ENCODE results near the gene PGM2L1. TPM values are rescaled to one million over a fixed set of nuclear protein-coding genes. Genes with fewer than 3 reads are reported as not detected.
A peak's percentile ranks its signal among the peaks of the same experiment; 100 is the strongest.
"Not testable (repeated sequence)": the region's sequence is repeated elsewhere in the genome, so short reads cannot be mapped to it uniquely, and the experiment has no call there.

PGM2L1 gene
- total RNA-seq, 1 donor from 2014 or later, result 1.7 TPM

GRCh38 chr11:74409633-74410032, 11.4 kb upstream of the PGM2L1 start:
- ATAC-seq (no peak), DNase-seq (no peak)

DNA sequence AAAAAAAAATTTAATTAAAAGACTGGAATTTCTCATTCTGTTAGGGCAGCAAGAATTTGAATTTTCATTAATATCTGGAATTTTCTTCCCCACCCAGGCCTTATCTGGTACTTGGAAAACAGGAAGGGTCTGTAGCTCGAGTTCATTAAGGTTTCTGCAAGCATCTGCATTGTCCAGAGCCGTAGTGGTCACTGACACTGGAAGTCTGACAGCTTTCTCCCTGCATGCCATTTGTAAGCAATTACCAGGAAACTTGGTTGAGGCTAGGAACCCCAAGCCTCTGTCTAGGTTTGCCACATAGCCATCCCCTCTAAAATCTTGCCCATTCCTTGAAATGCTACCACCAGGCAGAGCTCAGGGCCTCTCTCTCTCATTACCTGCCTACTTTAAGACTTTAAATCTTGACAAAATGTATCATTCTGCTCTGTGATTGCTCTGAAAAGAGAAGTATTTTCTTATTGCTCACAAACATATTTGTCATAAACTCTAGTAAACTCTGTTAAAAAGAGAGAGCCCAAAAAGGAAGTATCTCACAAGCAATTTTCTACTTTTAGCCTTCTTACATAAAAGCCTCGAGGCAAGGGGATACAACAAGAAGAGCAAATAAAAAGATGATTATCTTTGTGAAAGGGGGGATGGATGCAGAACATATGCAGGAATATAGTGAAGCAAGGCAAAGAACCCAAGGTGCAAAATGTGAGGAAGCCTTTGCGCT, 5.5 kb upstream of the PGM2L1 start:
- intact Hi-C loops (cut with micrococcal nuclease), result no loop called here
- ATAC-seq, result no peak
- no peak for DNase-seq

More at GRCh38 chr11:74409633-74410032, 11.4 kb upstream of the PGM2L1 start:
- intact Hi-C loops (cut with micrococcal nuclease), result no loop called here

DNA sequence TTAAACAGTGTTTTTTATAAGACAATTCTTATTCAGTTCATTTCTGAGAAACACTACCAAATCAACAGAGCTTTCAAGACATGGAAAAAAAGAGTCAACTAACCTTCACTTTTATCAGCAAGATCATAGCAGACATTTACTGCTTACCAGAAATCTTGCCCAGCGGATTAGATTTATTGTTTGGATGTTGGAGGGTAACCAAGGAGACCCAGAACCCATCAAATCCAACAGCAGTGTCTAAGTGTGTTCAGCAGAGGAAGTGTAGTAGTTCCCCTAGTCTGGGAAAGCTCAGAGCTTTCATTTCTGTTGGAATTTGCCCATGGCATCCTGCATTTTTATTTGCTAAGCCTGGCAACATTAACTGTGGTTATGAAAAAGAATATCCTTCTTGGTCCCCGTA, 2.4 kb upstream of the PGM2L1 start:
- intact Hi-C loops (cut with micrococcal nuclease), result no loop called here
- DNase-seq (no peak), ATAC-seq (no peak)

GRCh38 chr11:74397501-74398243, 561 bp downstream of the PGM2L1 start:
- no peak for DNase-seq
- intact Hi-C loops (cut with micrococcal nuclease), result no loop called here
- ATAC-seq, result peak; percentile 25

DNA sequence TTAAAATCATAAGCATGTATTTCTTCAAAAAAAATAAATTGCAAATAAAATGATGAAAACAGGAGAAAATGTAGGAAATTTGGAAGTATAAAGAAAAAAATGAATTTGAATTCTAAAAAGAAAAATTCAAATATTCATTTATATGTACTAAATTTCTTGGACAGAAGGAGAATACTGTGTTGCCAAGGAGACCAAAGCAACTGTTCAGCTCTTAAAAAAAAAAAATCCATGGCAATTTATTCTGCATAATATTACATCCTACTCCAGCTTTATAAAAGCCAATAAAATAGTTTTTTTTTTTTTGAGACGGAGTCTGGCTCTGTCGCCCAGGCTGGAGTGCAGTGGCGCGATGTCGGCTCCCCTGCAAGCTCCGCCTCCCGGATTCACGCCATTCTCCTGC, 6.0 kb downstream of the PGM2L1 start:
- intact Hi-C loops (cut with micrococcal nuclease), result no loop called here
- ATAC-seq, result no peak
- no peak for DNase-seq

- intact Hi-C loops (cut with micrococcal nuclease), result no loop called here
- ATAC-seq (no peak), DNase-seq (no peak)
Measured at GRCh38 chr11:74391193-74391592, 7.0 kb downstream of the PGM2L1 start.

GRCh38 chr11:74390697-74391096, 7.5 kb downstream of the PGM2L1 start:
- DNase-seq (no peak), ATAC-seq (no peak)
- intact Hi-C loops (cut with micrococcal nuclease), result no loop called here

DNA sequence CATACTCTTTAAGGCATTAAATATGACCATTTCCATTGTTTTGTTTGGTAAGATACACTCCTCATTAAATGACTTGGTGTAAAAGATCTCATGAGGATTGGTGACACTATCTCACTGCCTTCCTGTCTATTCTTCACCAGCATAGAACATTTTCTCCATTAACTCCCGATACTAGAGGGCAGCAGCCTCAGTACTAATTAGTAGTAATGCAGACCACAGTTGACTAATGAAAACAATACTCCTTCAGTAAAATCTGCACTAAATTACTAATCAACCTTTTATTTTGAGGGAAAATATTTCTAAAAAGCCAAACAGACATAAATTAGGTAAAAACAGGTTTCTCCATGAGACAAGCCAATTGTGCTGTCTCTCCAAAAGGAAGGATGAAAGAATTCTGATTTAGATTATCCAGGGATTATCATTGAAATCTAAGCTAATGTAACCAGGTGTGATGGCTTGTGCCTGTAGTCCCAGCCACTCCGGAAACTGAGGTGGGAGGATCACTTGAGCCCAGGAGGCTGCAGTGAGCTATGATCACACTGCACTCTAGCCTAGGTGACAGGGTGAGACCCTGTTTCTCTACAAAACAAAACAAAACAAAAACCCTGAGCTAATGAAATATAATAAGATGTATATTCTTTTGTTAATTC, 9.4 kb downstream of the PGM2L1 start:
- ATAC-seq (peak; percentile 75), DNase-seq (no peak)
- intact Hi-C loops (cut with micrococcal nuclease), result loop anchor here (5.0 kb wide), 2 partner anchors 58 to 183 kb away; no protein-coding TSS in a partner anchor

GRCh38 chr11:74384641-74385040, 13.6 kb downstream of the PGM2L1 start:
- DNase-seq, result no peak
- intact Hi-C loops (cut with micrococcal nuclease), result loop anchor here (5.0 kb wide), 2 partner anchors 63 to 188 kb away; no protein-coding TSS in a partner anchor
- no peak for ATAC-seq

GRCh38 chr11:74380746-74381439, 17.3 kb downstream of the PGM2L1 start:
- ATAC-seq (no peak), DNase-seq (no peak)
- intact Hi-C loops (cut with micrococcal nuclease), result no loop called here

GRCh38 chr11:74377689-74378088, 20.5 kb downstream of the PGM2L1 start:
- ATAC-seq (no peak), DNase-seq (no peak)
- intact Hi-C loops (cut with micrococcal nuclease), result no loop called here

DNA sequence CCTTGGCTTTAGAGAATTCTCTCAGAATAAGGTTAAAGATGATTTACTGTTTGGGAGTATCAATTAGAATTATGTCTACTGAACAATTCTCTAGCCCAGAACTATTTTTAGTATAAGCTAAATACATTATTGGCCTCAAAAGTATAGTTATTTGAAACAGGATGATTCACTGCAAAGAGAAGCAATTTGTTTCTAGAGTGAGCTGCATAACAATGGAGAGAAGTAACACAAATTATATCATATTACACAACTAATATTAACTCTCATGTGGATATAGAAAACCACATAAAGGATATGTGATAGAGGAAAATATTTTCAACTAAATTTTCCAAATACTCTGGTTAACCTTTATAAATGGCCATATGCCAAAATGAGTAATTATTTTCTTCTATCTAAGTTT, 24.9 kb downstream of the PGM2L1 start:
- intact Hi-C loops (cut with micrococcal nuclease), result no loop called here
- DNase-seq, result no peak
- no peak for ATAC-seq

GRCh38 chr11:74371269-74372052, 26.8 kb downstream of the PGM2L1 start:
- ATAC-seq (no peak), DNase-seq (no peak)
- intact Hi-C loops (cut with micrococcal nuclease), result no loop called here

GRCh38 chr11:74370123-74370522, 28.1 kb downstream of the PGM2L1 start:
- intact Hi-C loops (cut with micrococcal nuclease), result no loop called here
- no peak for DNase-seq
- ATAC-seq, result no peak

DNA sequence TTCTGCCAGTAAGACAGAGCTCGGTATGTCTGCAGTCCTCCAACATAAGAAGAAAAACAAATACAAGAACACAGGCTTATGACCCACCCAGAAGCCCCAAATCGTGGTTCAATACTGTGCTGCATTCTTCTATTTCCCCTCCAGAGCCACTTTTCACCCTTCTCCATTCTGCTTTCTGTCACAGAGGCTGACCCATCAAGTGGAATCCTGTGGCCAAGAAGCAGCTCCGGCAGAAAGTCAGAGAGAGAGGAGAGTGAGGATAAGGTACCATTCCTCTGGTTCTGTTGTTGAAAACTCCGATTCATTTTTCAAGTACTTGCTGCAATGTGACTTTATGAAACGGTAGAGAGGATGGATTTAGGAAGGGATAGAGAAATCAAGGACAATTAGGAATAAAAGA, 30.4 kb downstream of the PGM2L1 start:
- ATAC-seq, result no peak
- intact Hi-C loops (cut with micrococcal nuclease), result no loop called here
- no peak for DNase-seq

- ATAC-seq (no peak), DNase-seq (no peak)
Measured at GRCh38 chr11:74366576-74366975, 31.7 kb downstream of the PGM2L1 start.

GRCh38 chr11:74365805-74366204, 32.4 kb downstream of the PGM2L1 start:
- not testable (repeated sequence) for ATAC-seq, DNase-seq

More at GRCh38 chr11:74366576-74366975, 31.7 kb downstream of the PGM2L1 start:
- intact Hi-C loops (cut with micrococcal nuclease), result no loop called here

GRCh38 chr11:74357449-74357848, 40.8 kb downstream of the PGM2L1 start:
- ATAC-seq (no peak), DNase-seq (no peak)
- intact Hi-C loops (cut with micrococcal nuclease), result no loop called here

More at GRCh38 chr11:74365805-74366204, 32.4 kb downstream of the PGM2L1 start:
- intact Hi-C loops (cut with micrococcal nuclease), result not testable (repeated sequence)

GRCh38 chr11:74355626-74356025, 42.6 kb downstream of the PGM2L1 start:
- ATAC-seq (no peak), DNase-seq (no peak)
- intact Hi-C loops (cut with micrococcal nuclease), result no loop called here

Data from left ventricle myocardium superior (tissue), 1 donor.